Right atrium auricular region (tissue), 2 donors: ENCODE data around the gene NOSTRIN. TPM values are rescaled to one million over a fixed set of nuclear protein-coding genes. Genes with fewer than 3 reads are reported as not detected.

Source experiments
- DNase-seq: peaks from one replicate; pipeline ENCODE4 v3.0.0-alpha.2; 2019; ENCODE audit warnings: low spot score
- H3K27ac ChIP-seq, 2 donors: fragments of 200-600 bp; sonication (generic); 1 replicate in 1 of 2; 2 replicates in 1 of 2; pipeline ENCODE4 v1.5.1; 2016 to 2019
- H3K27me3 ChIP-seq, 2 donors: fragments of 200-600 bp; sonication (generic); one replicate each; pipeline versions ENCODE4 v1.5.1 to v1.6.0; 2017 to 2019
- H3K36me3 ChIP-seq: fragments of 200-600 bp; sonication (generic); one replicate; pipeline ENCODE4 v1.5.1; 2016
- H3K4me1 ChIP-seq, 2 donors: fragments of 200-600 bp; sonication (generic); one replicate each; pipeline versions ENCODE4 v1.5.1 to v1.6.0; 2017 to 2019
- H3K4me3 ChIP-seq, 2 donors: fragments of 200-600 bp; sonication (generic); 1 replicate in 1 of 2; 2 replicates in 1 of 2; pipeline ENCODE4 v1.5.1; 2017 to 2019; ENCODE audit warnings: mild to moderate bottlenecking in 1 of 2, moderate library complexity in 1 of 2
- H3K9me3 ChIP-seq, 2 donors: fragments of 200-600 bp; sonication (generic); one replicate each; pipeline ENCODE4 v1.5.1; 2019
- CTCF ChIP-seq, 2 donors: fragments of 200-600 bp; sonication (generic); IDR thresholded peaks; one replicate each; pipeline ENCODE4 v1.5.1; 2019; ENCODE audit warnings: antibody characterized with exemption in 2 of 2
- total RNA-seq, 2 donors: library from RNA; depleted of rRNA; stranded (reverse); fragments of >200 nt; gene quantifications; one replicate each; pipeline ENCODE4 v1.1.0, GENCODE V29; 2016

The NOSTRIN gene
- total RNA-seq, 2 donors from 2014 or later = 30.6 to 34.3 TPM

- H3K27me3 ChIP-seq = no peaks in the 10 kb centered on the region
- H3K4me3 ChIP-seq = no peak overlapping the region
- DNase-seq = no peak
- no peak overlapping the region for H3K27ac ChIP-seq
- TF ChIP-seq CTCF (IDR thresholded peaks at IDR 0.05) = no peak
- no peaks in the 10 kb centered on the region for H3K9me3 ChIP-seq
- peaks cover 0 to 11% of the 10 kb centered on the region in 2 donors for H3K4me1 ChIP-seq
- H3K36me3 ChIP-seq = no peaks in the 10 kb centered on the region
Observed at GRCh38 chr2:168894101-168894500, 91.7 kb downstream of the NOSTRIN start.

GRCh38 chr2:168894720-168895119, 92.3 kb downstream of the NOSTRIN start:
- Histone ChIP-seq H3K4me1 (peaks cover 0 to 11% of the 10 kb centered on the region in 2 donors), H3K36me3 (no peaks in the 10 kb centered on the region), H3K27ac (no peak overlapping the region), H3K4me3 (no peak overlapping the region), H3K9me3 (no peaks in the 10 kb centered on the region), H3K27me3 (no peaks in the 10 kb centered on the region)
- DNase-seq = no peak
- TF ChIP-seq CTCF (IDR thresholded peaks at IDR 0.05) = no peak

- Histone ChIP-seq H3K4me1 (peaks cover 0 to under 1% of the 10 kb centered on the region in 2 donors), H3K4me3 (no peak overlapping the region), H3K9me3 (no peaks in the 10 kb centered on the region), H3K27me3 (no peaks in the 10 kb centered on the region), H3K27ac (no peak overlapping the region), H3K36me3 (no peaks in the 10 kb centered on the region)
- TF ChIP-seq CTCF (IDR thresholded peaks at IDR 0.05) = no peak
- no peak for DNase-seq
Observed at GRCh38 chr2:168895771-168896170, 93.3 kb downstream of the NOSTRIN start.

GRCh38 chr2:168896783-168897182, 94.3 kb downstream of the NOSTRIN start:
- no peak overlapping the region for H3K4me3 ChIP-seq
- TF ChIP-seq CTCF (IDR thresholded peaks at IDR 0.05) = no peak
- H3K27me3 ChIP-seq = no peaks in the 10 kb centered on the region
- H3K4me1 ChIP-seq = no peaks in the 10 kb centered on the region
- H3K9me3 ChIP-seq = no peaks in the 10 kb centered on the region
- DNase-seq = no peak
- H3K27ac ChIP-seq = no peak overlapping the region
- H3K36me3 ChIP-seq = no peaks in the 10 kb centered on the region

GRCh38 chr2:168897449-168897848, 95.0 kb downstream of the NOSTRIN start:
- DNase-seq = no peak
- Histone ChIP-seq H3K27me3 (no peaks in the 10 kb centered on the region), H3K4me3 (no peak overlapping the region), H3K9me3 (no peaks in the 10 kb centered on the region), H3K4me1 (no peaks in the 10 kb centered on the region), H3K36me3 (no peaks in the 10 kb centered on the region), H3K27ac (no peak overlapping the region)
- TF ChIP-seq CTCF (IDR thresholded peaks at IDR 0.05) = no peak

- H3K27ac ChIP-seq = no peak within 1 kb of the TSS
- no peaks in the 10 kb centered on the region for H3K36me3 ChIP-seq
- no peaks in the 10 kb centered on the region for H3K27me3 ChIP-seq
- H3K9me3 ChIP-seq = no peaks in the 10 kb centered on the region
- no peak for TF ChIP-seq CTCF (IDR thresholded peaks at IDR 0.05)
- H3K4me3 ChIP-seq = no peak within 1 kb of the TSS
- no peak for DNase-seq
- no peaks in the 10 kb centered on the region for H3K4me1 ChIP-seq
Observed at GRCh38 chr2:168901003-168901402, 98.6 kb downstream of the NOSTRIN start, which contains the start of gene G6PC2. Gene G6PC2 (plus strand): TSS chr2:168901291. CDS start chr2:168901332, 41 bp downstream.
